Epithelial cell of alveolus of lung (primary cell): Measurements from ENCODE around the gene ZDHHC3. TPM values are rescaled to one million over a fixed set of nuclear protein-coding genes. Genes with fewer than 3 reads are reported as not detected.

Experiments
- total RNA-seq: library from RNA; depleted of rRNA; stranded (reverse); fragments of >200 nt; gene quantifications from 2 replicates; pipeline ENCODE4 v1.2.1, GENCODE V29; 2015

ZDHHC3 gene, protein sequence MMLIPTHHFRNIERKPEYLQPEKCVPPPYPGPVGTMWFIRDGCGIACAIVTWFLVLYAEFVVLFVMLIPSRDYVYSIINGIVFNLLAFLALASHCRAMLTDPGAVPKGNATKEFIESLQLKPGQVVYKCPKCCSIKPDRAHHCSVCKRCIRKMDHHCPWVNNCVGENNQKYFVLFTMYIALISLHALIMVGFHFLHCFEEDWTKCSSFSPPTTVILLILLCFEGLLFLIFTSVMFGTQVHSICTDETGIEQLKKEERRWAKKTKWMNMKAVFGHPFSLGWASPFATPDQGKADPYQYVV
- 60.0 and 73.9 TPM in 2 replicates for total RNA-seq

DNA sequence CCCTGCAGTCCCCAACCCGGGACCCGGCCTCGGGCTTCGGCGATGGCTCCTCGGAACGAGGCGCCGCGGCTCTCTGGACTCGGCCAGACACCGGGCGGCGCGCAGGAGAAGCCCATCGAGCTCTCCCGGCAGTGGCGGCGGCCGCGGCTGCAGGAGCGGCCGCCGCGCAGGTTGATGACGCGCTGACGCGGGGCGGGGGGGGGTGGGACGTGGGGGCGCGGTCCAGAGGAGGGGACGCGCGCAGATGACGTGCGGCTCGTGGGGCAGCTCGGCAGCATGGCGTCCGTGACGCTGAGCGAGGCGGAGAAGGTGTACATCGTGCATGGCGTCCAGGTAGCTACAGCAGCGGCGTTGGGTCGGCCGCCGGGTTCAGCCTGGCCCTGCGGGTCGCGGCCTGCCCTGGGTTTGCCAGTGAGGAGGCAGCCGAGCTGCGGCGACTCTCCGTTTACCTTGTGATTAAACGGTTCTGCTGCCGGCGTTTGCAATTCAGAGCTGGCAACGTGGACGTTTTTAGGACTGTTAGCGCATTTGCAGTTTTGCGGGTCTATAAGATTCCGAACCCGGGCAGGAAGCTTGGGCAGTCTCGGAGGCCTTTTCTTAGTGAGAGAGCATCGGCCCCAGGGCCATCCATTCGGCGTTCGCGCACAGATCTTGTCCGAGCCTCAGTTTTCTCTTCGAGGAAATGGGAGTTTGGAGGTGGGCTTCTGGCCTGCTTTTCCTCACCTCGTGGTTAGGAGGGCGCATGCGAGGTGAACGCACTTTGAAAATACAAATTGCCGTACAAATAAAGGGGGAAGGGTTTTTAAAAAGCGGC lies at the start of gene ZDHHC3, which contains the start of gene EXOSC7:
Gene ZDHHC3, minus strand, starts transcription at position 173 of the 814 bp plus-strand sequence. CDS start 16,738 bp downstream, outside the sequence.
Gene EXOSC7, plus strand, starts transcription at position 243 of the 814 bp plus-strand sequence. Its CDS starts 34 bp downstream, at position 277.

Other genes with a start within 250 kb of the ZDHHC3 start
- 4.7 and 11.4 TPM in 2 replicates for gene ZNF501, start 246.5 kb downstream of the ZDHHC3 start, total RNA-seq
- gene KIAA1143, start 214.6 kb downstream of the ZDHHC3 start, total RNA-seq: 16.4 and 27.5 TPM in 2 replicates
- gene KIF15, start 214.4 kb downstream of the ZDHHC3 start, total RNA-seq: 4.9 and 7.6 TPM in 2 replicates
- 23.3 and 42.2 TPM in 2 replicates for gene TMEM42, start 114.3 kb downstream of the ZDHHC3 start, total RNA-seq
- not detected in 2 replicates for gene TGM4, start 101.6 kb downstream of the ZDHHC3 start, total RNA-seq
- gene EXOSC7, start 70 bp upstream of the ZDHHC3 start, total RNA-seq: 30.4 and 35.0 TPM in 2 replicates
- gene CLEC3B, start 50.1 kb upstream of the ZDHHC3 start, total RNA-seq: 0.52 and 1.7 TPM in 2 replicates
- 19.2 and 76.2 TPM in 2 replicates for gene CDCP1, start 170.2 kb upstream of the ZDHHC3 start, total RNA-seq